ENCODE results near the gene C16orf86.

Gene C16orf86

DNA sequence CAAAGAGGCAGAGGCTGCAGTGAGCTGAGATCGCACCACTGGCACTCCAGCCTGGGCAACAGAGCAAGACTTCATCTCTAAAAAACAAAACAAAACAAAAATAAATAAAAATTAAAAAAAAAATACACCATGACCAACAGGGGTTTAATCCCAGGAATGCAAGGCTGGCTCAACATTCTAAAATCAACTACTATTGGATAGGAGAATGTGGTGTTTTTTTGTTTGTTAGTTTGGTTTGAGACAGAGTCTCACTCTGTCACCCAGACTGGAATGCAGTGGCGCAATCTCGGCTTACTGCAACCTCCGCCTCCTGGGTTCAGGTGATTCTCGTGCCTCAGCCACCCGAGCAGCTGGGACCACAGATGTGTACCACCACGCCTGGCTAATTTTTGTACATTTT lies 32.7 kb downstream of the C16orf86 start:
- DNase-seq, result no peak

GRCh38 chr16:67701420-67701819 lies 34.8 kb downstream of the C16orf86 start:
- DNase-seq, result no peak

GRCh38 chr16:67702130-67702529 lies 35.5 kb downstream of the C16orf86 start:
- peak; percentile 9 for DNase-seq

GRCh38 chr16:67703626-67704025 lies 37.0 kb downstream of the C16orf86 start:
- no peak for DNase-seq

DNA sequence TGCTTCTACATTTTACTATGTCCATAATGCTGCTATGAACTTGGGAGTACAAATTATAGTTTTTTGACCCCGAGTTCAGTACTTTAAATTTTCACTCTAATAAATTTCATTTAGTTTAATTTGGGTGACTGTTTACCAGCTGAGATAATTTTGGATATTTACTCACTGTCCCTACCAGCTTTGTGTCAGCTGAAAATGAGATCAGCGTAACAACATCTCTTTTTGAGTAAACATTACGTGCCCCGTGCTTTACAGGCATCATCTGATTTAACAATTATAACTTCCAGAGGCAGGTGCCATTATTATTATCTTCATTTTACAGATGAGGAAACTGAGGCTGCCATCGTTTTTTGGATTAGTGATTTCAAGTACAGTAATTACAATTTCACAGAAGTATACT lies 37.5 kb downstream of the C16orf86 start:
- DNase-seq, result no peak

DNA sequence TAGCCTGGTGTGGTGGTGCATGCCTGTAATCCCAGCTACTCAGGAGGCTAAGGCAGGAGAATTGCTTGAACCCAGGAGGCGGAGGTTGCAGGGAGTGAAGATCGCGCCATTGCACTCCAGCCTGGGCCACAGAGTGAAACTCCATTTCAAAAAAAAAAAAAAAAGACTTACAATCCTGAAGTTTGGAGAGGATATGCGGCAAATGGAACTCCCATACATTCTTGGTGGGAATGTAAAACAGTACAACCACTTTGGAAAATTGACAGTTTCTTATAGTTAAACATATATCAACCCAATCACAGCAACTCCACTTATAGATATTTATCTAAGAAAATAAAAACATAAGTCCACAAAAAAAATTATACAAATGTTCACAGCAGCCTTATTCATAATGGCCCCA lies 40.6 kb downstream of the C16orf86 start:
- DNase-seq, result no peak

- DNase-seq, result no peak
These were observed 41.2 kb downstream of the C16orf86 start for GRCh38 chr16:67707790-67708189.

- no peak for DNase-seq
These were observed 41.8 kb downstream of the C16orf86 start for GRCh38 chr16:67708368-67708771.

DNA sequence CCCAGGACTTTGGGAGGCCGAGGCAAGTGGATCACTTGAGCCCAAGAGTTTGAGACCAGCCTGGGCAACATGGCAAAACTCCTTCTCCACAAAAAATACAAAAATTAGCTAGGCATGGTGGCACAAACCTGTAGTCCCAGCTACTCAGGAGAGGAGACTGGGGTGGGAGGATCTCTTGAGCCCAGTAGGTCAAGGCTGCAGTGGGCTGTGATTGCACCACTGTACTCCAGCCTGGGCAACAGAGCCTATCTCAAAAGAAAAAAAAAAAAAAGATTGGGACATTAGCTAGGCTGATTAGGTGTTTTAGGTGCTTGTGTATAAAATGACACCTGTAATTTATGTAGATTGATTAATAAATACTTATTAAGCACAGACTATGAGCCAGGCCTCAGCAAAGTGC lies 42.4 kb downstream of the C16orf86 start:
- no peak for DNase-seq

DNA sequence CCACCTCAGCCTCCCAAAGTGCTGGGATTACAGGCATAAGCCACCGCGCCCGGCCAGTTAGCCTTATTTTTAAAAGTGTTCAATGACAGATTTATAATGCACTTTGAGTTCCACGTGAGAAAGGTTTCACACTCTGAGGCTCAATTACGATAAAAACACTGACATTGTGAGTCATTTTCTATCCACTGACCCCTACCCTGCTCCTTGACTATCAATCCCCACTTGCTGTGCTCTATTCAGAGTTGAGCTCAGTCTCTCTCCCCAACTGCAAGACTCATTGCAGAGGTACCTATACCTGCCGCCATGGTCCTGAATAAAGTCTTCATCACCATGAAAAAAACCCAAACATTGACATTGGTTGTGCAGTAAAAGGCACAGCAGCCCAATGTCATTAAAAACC lies 44.0 kb downstream of the C16orf86 start:
- DNase-seq, result no peak

DNA sequence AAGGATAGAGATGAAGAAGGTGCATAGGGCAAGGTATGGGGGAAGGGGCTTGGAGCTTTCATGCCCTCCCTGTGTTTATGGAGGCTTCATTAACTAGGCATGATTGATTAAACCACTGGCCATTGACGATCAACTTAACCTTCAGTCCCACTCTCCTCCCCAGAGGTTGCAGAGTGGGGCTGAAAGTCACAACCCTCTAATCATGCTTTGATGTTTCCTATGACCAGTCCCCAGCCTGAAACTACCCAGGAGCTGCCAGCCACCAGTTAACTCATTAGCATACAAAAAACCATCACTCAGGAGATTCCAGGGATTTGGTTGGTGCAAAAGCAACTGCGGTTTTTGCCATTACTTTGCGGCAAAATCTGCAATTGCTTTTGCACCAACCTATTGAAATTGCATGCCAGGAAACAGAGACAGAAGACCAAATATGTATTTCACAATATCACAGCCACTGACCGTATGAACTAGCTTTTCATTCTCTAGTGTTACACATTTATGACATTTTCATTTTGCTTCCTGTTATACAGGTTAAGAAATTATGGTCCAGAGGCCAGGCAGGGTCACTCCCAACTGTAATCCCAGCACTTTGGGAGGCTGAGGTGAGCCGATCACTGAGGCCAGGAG lies 47.1 kb downstream of the C16orf86 start:
- DNase-seq, result no peak

DNA sequence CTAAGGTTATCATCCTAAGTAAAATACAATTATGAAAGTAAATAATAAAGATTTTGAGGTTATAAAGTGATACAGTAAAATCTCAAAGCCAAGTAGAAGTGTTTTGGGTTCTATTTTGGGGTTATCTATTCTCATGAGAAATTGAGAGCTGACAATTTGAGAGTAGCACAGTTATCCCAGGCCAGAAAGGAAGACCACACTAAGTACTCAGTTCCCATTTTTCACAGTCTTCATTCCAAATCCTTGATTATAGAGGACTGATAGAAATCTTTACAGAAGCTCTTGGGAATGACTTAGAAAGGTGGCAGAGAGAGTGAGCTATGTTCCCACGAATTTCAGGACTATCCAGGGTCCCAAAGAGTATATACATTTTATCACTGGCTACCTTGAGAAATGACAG lies 47.9 kb downstream of the C16orf86 start:
- DNase-seq, result no peak

DNA sequence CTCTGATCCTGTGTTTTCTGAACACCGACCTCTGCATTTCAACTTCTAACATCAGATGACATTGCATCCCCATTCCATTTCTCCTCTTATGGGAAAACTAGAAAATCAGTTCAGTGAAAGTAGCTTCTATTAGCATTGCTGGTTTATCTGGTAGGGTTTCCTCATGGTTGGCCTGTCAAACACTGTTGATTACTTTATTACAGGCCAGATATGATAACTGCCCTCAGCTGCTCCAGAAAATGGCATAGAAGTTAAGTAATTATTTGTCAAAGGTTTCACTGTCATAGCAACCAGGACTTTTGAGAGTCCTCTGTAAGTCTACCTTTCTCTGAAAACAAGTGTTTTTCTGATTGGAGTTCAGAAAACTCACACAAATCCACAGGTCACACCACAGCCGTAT lies 49.5 kb downstream of the C16orf86 start:
- no peak for DNase-seq
